ENCODE measurements around the gene IFI27L1.

IFI27L1 gene

DNA sequence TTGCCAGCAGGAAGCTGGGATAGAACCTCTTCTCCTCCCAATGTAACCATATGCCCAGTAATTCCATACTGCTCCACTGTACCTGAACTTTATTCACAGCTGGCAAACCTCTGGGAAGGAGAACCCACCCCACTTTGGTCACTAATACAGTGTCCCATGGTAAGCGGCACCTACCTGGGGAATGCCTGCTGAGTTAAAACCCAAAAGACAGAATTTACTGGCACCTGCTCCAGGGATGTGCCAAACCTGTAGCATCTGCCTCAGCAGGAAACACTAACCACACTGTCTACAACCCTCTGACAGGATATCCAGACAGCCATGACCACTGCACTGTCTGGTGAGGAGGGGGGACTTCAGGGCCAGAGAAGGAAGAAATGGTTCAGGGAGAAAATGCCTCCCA is 26.7 kb upstream of the IFI27L1 start:
- Histone ChIP-seq H3K27me3 (no peaks in the 10 kb centered on the region), H3K4me1 (no peaks in the 10 kb centered on the region), H3K36me3 (peaks cover 93 to 100% (median 100%) of the 10 kb centered on the region in 3 donors), H3K27ac (no peak overlapping the region), H3K4me3 (no peak overlapping the region), H3K9me3 (no peaks in the 10 kb centered on the region)
- intact Hi-C loops (cut with DNase I; ENCODE audit: low total_unique reads): no loop called here
- peak in 1 of 2 donors; percentile 17 for DNase-seq
- TF ChIP-seq, protein P1, sequence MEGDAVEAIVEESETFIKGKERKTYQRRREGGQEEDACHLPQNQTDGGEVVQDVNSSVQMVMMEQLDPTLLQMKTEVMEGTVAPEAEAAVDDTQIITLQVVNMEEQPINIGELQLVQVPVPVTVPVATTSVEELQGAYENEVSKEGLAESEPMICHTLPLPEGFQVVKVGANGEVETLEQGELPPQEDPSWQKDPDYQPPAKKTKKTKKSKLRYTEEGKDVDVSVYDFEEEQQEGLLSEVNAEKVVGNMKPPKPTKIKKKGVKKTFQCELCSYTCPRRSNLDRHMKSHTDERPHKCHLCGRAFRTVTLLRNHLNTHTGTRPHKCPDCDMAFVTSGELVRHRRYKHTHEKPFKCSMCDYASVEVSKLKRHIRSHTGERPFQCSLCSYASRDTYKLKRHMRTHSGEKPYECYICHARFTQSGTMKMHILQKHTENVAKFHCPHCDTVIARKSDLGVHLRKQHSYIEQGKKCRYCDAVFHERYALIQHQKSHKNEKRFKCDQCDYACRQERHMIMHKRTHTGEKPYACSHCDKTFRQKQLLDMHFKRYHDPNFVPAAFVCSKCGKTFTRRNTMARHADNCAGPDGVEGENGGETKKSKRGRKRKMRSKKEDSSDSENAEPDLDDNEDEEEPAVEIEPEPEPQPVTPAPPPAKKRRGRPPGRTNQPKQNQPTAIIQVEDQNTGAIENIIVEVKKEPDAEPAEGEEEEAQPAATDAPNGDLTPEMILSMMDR (IDR thresholded peaks at IDR 0.05): no peak

DNA sequence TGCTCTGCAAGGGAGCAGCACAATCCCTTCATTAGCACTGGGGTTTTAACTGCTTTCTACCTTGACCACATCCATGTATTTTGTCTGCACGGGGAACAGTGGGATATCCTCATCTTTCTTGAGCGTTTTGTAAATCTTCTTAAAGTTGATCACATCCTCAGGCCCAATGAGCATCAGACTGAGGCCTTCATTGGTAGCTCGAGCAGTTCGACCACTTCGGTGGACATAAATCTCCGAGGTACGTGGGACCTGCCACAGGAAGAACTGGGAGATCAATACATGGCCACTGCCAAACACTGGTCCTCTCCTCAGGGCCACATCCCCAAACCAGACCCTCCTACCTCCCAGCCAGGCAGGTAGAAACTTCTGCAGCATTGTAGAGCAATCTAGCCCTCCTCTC is 26.2 kb upstream of the IFI27L1 start:
- no peaks in the 10 kb centered on the region for H3K27me3 ChIP-seq
- peaks cover 93 to 100% (median 100%) of the 10 kb centered on the region in 3 donors for H3K36me3 ChIP-seq
- no peaks in the 10 kb centered on the region for H3K9me3 ChIP-seq
- DNase-seq: peak in 1 of 2 donors; percentile 23
- TF ChIP-seq, protein P1 (IDR thresholded peaks at IDR 0.05): no peak
- no peak overlapping the region for H3K27ac ChIP-seq
- intact Hi-C loops (cut with DNase I; ENCODE audit: low total_unique reads): no loop called here
- H3K4me3 ChIP-seq: no peak overlapping the region
- H3K4me1 ChIP-seq: no peaks in the 10 kb centered on the region

DNA sequence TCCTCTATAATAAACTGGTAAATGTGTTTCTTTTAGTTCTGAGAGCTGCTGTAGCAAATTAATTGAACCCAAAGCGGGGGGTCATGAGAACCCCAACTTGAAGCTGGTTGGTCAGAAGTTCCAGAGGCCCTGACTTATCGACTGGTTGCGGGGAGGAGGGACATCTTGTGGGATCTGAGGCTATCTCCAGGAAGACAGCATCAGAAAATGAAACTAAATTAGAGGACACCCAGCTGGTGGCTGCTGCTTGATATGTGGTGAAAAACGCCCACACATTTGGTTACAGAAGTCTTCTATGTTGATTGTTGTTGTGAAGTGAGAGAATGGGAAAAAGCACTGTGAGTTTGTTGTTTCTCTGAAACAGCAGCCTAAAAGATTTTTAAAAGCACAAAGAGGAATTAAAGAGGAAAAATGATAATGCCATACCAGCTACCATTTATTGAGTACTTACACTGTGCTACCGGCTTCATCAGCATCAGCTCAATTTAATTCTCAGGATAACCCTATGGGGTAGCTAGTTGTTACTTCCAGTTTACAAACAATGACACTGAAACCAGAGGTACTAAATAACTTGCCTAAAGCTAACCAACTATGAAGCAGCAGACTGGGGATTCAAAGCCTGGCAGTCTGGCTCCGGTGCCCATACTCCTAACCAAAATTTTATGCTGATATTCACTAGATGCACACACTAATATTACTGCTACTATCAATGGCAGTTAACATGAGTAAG is 24.4 kb upstream of the IFI27L1 start:
- Histone ChIP-seq H3K27me3 (no peaks in the 10 kb centered on the region), H3K4me1 (peaks cover 0 to 6% (median 0%) of the 10 kb centered on the region in 4 donors), H3K4me3 (no peak overlapping the region), H3K27ac (no peak overlapping the region), H3K36me3 (peaks cover 94 to 100% (median 100%) of the 10 kb centered on the region in 3 donors), H3K9me3 (no peaks in the 10 kb centered on the region)
- TF ChIP-seq, protein P1 (IDR thresholded peaks at IDR 0.05): no peak
- DNase-seq: peak in 1 of 2 donors; percentile 9
- intact Hi-C loops (cut with DNase I; ENCODE audit: low total_unique reads): no loop called here

DNA sequence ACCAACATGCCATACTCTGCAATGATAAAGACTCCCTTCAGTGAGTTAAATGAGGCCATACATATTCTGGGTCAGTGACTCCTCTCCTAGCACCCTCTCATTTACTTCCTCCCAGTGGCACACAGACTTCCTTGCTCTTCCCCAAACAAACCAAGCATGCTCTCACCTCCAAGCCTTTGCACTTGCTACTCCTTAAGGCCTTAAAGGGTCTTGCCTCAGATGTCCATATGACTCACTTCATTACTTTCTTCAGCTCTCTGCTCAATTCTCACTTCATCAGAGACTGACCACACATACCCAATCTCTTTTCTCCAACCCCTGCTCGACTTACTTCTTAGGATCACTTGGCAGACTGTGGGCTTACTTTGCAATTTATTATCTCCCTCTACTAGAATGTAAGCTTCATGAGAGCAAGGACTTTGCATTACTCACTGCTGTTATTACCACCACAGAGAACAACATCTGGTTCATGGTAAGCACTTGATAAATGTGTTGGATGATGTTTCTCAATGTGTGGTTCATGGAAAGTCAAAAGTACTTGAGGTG is 22.9 kb upstream of the IFI27L1 start:
- TF ChIP-seq, protein P1 (IDR thresholded peaks at IDR 0.05): no peak
- Histone ChIP-seq H3K4me1 (peaks cover 0 to 18% (median 3%) of the 10 kb centered on the region in 4 donors), H3K4me3 (no peak overlapping the region), H3K27me3 (no peaks in the 10 kb centered on the region), H3K27ac (no peak overlapping the region), H3K9me3 (no peaks in the 10 kb centered on the region), H3K36me3 (peaks cover 87 to 94% (median 93%) of the 10 kb centered on the region in 3 donors)
- no peak for DNase-seq
- intact Hi-C loops (cut with DNase I; ENCODE audit: low total_unique reads): no loop called here

DNA sequence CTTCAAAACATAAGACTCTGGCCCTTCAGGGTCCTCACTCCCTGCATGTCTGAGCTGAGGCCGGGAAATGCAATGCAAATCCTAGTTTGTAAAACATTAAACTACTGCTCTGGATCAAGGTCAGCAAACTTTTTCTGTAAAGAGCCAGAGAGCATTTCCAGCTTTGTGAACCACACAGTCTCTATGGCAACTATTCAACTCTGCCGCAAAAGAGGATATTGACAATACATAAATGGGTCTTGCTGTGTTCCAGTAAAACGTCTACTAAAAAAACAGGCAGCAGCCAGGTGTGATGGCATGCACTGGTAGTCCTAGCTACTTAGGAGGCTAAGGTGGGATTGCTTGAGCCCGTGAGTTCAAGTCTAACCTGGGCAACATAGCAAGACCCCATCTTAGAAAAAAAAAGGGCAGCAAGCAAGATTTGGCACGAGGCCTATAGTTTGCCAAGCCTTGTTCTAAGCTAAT is 22.4 kb upstream of the IFI27L1 start:
- TF ChIP-seq, protein P1 (IDR thresholded peaks at IDR 0.05): no peak
- no peaks in the 10 kb centered on the region for H3K27me3 ChIP-seq
- H3K9me3 ChIP-seq: no peaks in the 10 kb centered on the region
- peaks cover 0 to 24% (median 3%) of the 10 kb centered on the region in 4 donors for H3K4me1 ChIP-seq
- no peak overlapping the region for H3K4me3 ChIP-seq
- no peak overlapping the region for H3K27ac ChIP-seq
- intact Hi-C loops (cut with DNase I; ENCODE audit: low total_unique reads): no loop called here
- no peak for DNase-seq
- peaks cover 86 to 89% (median 88%) of the 10 kb centered on the region in 3 donors for H3K36me3 ChIP-seq

Measured in tibial artery (tissue), 4 donors.